Activated CD4-positive, alpha-beta T cell treated with anti-CD3 and anti-CD28 coated beads, Interleukin-10, Interleukin-2, amounts not matched to agents 100 ng/mL and 50 ng/mL, durations not matched to agents 16 hours and 8 hours (primary cell): ENCODE results near the gene PRKCZ.

Experiments used
- DNase-seq: peaks from one replicate; pipeline ENCODE4 v3.0.0-alpha.2; 2020

The PRKCZ gene

DNA sequence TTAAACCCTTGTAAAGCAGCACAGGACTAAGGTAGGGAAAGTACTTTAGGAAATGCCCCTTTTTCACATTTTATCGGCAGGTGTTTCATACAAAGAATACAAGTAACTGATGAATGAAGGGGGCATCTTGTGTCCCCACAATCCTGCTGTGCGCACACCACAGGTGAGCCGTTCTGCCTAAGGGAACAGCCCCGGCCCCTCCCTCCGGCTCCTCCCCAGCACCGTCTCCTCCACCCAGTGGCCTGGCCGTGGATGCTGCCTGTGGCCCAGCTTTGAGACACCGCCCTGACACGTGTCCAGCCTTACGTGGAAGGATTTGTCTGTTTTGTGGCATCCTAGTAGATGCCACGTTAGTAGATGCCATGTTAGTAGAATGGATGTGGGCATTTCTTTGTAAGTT, 131.5 kb downstream of the PRKCZ start:
- DNase-seq, result no peak

DNA sequence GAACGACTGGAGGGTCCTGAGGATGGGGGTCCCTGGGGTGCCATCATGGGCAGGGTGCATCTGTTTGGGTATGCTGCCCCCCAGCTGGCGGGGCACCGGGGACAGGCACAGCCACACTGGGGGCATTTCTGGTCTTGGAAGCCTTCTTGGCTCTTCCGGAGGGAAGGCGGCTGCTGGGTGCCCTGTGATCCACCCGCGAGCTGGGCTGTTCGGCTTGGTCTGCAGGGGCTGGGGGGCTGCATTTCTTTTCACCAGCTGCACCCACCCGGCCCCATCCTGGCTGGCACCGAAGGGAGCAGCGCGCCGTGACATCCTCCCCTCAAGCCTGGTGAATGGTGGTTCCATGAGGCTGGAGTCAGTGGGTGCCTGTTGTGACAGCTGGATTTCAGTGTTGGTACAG, 132.2 kb downstream of the PRKCZ start:
- DNase-seq, result no peak

DNA sequence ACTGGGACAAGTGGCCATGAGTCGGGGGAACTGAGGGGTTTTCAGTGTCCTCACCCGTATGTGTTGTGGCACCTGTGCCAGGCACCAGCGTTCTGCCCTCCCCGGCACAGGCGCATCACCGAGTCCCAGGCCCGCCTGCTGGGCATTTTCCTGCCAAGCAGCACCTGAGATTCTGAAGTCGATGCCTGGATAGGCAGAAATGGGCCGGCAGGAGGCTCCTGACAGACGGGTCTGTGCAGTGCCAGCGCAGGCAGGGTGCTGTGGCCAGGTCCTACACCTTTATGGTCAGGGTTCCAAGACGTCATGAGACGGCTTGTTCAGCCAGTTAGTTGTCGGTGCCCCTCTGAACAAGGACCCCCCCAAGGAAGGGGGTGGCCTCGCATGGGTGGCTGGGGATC, 133.7 kb downstream of the PRKCZ start:
- DNase-seq, result no peak

DNA sequence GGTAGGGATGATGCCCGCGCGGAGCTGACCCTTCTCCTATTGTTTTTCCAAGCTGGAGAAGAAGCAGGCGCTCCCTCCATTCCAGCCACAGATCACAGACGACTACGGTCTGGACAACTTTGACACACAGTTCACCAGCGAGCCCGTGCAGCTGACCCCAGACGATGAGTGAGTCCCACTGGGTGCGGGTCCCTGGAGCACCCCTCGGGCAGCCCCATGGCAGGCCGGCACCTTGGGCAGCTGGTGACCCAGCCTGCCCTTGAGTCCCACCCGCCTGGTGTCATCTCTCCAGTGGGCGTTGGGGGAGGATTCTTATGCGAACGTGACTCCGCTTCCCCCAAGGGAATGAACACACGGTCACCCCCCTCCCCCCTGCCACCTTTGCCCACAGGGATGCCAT, 134.3 kb downstream of the PRKCZ start:
- DNase-seq, result no peak

DNA sequence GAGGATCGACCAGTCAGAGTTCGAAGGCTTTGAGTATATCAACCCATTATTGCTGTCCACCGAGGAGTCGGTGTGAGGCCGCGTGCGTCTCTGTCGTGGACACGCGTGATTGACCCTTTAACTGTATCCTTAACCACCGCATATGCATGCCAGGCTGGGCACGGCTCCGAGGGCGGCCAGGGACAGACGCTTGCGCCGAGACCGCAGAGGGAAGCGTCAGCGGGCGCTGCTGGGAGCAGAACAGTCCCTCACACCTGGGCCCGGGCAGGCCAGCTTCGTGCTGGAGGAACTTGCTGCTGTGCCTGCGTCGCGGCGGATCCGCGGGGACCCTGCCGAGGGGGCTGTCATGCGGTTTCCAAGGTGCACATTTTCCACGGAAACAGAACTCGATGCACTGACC, 134.7 kb downstream of the PRKCZ start:
- no peak for DNase-seq

DNA sequence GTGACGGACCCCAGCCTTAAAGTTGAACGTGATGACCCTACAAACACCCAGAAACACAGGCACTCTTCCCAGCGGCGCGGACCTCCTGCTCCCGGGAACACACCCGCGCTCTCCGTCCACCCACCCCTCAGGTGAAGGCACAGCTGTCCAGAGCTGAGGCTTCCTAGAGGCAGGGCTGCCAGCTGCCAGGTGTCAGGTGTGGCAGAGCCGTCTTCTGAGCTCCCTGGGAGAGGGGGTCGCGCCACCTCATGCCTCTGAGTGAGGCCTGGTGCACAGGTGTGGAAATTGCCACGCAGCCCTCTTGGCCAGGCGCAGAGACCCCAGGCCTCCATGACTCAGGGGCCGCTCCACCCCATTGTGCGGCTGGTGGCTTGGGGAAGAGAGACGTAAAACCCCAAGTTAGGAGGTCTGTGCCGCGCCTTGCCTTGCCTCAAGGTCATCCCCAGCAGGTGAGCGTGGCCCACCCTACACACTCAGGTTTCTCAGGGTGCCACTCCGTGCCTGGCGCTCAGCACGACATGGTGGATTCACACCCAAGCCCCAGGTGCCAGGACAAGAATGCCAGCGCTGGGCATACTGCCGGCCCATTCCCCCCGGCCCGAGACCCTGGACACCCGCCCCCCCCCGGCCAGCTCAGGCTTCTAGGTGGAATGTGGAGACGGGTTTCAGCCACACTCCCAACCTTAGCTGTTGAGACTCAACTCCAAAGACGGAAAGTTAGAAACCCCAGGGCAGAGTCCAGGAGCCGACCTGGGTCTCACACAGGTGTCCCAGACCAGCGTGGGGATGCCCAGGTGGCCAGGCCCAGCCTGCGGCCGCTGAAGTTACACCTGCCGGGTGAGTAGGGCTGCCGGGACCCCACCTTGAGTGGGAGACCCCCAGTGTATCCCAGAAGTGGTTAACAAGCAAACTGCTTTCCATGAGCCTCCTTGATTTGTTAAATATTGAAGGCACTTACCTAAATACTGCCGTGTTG, 136.0 kb downstream of the PRKCZ start:
- DNase-seq, result no peak

DNA sequence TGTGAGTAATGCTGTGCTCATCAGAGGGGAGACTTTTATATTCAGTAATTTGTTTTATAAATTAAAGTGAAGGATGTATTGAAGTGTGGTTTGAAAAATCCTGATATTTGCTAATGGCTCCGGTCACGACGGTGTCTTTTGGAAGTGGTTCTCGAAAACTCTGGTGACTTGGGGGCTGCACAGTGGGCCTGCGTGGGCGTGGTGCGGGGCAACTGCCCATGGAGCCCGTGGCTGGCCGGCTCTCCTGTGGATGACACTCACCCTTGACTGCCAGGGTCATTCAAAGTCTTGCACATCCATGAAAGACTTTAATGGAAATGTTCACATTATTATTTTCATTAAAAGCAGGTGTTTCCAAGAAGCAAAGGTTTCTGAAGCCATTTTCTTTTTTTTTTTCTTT, 136.7 kb downstream of the PRKCZ start:
- DNase-seq, result no peak

DNA sequence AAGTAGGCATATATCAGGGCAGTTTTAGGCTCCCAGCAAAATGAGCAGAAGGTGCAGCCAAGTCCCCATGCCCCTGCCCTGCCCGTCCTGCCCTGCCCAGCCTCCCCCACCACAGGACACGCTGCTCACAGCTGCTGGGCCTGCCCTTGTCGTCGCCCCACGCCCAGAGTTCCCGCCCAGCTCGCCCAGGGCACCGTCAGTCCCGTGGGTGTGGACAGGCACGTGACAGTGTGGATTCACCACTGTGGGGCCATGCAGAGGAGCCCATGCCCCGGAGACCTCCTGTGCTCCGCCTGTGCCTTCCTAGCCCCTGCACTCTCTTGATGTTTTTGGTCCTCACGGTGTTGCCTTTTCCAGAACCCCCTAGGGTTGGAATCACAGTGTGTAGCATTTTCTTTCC, 137.4 kb downstream of the PRKCZ start:
- DNase-seq, result no peak

DNA sequence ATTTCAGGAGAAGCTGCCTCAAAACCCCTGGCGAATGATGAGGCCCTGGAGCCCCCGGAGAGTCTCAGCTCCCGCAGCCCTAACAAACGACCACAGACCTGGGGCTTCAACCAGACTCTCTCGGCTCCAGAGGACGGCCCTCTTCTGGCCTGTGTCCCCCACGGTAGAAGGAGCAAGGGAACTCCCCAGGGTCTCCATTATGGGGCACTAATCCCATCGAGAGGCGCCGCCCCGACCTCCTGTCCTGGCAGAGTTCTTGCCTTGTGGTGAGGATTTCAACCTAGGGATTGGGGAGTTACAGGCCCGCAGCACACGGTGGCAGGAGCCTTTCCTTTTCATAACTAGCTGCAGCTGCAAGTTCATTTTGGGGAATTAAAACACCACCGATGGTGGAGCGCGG, 138.1 kb downstream of the PRKCZ start:
- no peak for DNase-seq

DNA sequence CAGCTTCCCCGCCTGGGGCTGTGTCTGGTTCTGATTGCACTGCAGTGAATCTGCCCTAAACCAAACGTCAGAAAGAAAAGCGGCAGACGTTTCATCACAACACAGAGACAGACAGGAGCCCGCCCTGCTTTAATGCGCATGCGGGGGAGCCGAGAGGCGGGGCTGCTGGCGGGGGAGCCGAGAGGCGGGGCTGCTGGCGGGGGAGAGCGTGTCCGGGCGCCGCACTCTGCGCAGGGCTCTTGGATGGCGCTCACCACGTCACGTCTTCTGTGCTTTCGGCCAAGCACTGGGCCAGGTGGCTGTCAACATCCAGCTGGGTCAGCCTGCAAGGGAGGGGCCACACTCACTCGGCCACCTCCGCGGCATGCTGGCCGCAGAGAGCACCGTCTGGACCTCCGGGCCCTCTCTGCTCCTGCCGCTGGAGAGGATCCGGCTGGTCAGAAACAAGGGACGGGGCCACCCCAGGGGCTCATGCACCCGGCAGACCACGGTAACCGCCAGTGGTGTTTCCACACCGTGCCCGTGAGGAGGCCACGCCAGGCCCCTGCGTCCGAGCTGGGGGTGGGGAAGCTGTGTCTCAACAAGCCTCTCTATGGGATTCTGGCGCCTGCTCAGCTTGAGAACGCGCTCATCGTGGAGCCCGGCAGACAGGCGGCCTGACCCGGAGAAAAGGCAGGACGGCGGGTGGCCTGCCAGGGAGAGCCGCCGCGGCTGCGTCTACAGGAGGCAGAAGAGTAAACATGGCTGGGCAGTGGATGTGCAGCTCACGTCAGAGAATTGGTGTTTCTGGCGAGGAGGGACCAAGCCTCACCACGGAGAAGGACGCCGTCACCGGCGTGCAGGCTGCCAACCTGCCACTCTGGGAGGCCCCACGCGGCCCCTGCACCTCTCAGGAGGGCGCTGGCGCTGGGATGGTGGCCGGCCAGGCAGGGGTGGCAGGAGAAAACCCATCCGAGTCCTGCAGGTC, 139.5 kb downstream of the PRKCZ start:
- peak; percentile 94 for DNase-seq

DNA sequence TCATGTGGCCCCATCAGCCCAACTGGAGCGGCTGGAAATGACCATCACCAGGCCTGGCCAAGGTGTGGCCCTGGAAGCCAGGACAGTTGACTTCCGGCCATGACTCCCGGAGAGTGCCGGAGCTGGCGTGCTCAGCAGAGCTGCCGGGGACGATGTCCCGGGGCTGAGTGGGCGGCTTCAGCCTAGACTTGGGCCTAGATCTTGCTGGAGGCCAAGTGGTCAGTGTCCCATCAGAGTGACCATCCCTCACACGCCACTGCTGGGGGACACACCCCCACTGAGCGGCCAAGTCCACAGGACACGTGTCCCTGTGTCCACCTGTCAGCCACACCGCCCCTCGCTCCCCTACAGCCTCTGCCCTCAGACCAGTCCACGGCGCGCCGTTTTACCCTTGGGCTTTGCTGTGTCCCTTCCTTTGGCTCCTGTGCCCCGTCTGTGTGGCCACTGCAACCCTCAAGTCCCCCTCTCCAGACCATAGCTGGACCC, 140.3 kb downstream of the PRKCZ start:
- DNase-seq, result no peak

DNA sequence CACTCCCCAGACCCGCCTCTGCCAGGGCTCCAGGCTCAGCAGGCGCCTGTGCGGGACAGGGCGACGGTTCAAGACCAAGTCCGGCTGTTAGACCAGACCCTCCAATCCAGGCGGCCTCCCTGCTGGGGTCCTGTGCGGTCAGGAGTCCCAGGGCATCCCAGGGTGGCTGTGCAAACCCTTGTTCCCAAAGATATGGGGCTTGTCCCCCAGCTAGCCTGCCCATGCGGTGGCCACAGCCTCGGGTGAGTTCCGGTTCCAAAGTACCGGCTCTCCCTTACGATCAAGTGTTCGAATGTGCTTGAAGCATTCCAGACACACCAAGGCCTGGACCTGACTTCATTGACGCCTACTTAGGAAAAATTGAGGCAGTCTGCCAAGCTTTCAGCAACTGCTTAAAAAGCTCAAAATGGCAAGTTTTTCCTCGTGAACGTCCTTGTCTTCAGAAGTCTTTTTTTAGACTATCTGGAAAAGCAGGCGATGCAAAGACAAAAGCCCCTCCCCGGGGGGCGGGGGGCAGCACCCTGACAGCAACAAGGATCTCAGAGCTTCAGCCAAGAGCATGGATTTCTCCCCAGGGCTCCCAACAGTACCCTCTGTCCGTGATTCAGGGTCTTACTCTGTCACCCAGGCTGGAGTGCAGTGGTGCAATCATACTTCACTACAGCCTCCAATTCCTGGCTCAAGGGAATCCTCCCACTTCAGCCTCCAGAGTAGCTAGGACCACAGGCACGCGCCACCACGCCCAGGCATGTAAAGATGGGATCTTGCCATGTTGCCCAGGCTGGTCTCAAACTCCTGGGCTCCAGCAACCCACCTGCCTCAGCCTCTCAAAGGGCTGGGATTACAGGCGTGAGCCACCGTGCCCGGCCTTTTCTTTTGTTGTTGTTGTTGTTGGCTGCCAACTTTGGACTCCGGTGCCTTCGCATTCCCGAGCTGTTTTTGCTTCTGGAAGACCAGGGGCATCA, 142.1 kb downstream of the PRKCZ start:
- no peak for DNase-seq

DNA sequence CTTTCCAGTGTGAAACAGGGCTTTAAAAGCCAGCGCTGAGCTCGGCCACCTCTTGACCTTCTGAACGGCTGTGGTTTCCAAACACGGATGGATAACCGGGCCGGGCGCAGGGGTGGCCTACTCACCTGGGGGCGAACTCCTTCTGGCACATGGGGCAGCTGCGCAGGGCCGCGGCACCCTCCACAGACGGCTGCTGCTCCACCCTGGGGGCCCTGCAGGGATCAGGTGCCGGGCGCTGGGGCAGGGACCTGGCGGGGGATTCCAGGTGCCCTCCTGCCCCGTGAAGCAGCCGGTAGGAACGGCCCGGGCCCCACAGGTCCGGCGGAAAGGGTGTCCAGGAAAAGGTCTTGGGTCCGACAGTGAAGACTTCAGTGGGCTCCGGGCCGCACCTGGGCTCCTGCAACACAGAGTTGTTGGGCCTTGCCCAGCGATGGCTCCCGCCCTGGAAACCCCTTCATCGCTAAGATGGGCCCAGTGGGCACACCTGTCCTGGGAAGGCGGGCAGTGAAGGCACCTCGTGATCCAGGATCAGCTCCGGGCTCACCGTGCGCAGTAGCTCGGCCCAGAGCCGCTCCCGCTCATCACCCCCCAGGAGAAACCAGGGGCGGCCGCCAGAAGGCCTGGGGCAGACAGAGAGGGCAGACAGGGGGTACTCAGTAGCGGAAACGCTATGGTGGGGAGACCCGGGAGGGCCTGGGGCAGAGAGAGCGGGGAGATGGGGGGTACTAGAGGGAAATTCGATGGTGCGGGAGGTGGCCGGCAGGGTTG, 143.5 kb downstream of the PRKCZ start:
- no peak for DNase-seq

DNA sequence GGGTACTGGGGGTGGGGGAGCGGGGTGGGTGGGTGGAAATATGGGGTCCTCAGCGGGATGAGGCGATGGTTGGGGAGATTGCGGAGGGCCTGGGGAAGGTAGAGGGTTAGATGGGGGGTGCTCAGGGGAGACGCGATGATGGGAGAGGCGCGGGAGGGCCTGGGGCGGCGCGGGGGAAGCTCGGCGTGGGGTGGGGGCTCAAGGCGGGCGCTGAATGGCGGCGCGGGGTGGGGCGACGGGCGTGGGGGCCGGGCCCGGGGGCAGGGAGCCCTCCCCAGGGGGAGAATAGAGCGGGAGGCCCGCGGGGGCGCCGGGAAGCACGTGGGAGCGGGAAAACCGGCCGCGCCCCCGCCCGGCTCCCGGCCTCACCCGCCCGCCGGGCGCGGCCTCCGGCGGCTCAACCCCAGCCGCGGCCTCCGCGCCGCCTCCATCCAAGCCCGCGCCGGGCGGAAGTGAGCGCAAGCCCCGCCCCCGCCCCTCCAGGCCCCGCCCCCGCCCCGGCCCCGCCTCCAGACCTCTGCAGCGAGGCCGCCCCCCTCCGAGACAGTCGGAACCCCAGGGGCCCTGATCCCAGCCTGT, 144.2 kb downstream of the PRKCZ start, which contains the start of gene FAAP20:
Gene FAAP20 (minus strand): TSS at position 454 of the 579 bp plus-strand sequence. CDS start 23 bp downstream, at position 431.
- peak; percentile 77 for DNase-seq

DNA sequence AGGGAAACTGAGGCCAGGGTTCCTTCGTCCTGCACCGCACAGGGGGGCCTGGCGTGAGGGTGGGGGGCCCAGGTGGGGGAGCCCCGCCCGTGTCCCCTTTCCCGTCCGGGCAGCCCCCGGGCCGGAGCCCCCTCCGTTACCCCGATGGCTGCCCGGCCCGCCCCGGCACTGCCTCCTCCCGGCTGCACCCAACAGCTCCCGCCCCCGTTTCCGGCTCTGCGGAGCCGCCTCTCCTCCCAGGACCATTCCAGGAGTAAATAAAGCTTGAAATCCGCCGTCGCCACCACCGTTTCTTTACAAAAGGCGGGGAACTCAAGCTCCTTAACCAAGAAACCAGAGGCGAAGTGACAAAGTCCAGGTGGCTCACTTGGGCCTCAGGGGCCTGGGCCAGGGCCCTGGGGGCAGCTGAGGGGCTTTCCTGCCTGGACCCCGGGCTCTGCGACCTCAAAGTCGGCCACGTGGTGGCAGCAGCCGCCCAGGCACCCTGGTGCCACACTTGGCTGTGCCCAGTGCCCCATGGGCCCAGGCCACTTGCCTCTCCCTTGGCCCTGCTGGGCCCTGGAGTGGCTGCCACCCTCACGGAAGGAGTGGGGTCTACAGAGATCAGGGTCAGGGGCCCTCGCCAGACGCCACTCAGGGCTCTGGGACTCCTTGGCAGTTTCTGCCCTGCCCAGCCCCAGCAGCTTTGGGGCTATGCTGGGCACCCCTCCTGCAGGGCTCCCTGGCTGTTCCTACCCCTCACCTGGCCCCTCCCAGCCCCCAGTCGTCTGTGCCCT, 144.9 kb downstream of the PRKCZ start:
- peak; percentile 90 for DNase-seq

DNA sequence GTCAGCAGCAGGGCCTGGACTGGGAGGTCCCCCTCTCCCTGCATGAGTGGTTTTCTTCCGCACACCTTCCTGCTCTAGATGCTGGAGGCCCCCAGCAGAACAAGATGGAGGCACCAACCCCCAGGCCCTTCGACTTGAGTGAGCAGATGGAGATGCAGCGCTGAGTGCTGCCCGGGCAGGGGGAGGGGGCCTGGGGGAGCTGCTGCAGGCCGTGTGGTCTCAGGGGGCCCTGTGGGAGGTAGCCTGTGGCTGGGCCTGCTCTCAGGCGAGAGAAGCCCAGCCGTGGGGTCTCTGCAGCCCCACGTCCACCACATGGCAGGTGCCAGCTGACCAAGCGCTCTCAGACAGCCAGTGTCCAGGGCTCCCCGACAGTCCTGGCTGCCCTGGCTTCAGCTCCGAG, 145.6 kb downstream of the PRKCZ start:
- no peak for DNase-seq

DNA sequence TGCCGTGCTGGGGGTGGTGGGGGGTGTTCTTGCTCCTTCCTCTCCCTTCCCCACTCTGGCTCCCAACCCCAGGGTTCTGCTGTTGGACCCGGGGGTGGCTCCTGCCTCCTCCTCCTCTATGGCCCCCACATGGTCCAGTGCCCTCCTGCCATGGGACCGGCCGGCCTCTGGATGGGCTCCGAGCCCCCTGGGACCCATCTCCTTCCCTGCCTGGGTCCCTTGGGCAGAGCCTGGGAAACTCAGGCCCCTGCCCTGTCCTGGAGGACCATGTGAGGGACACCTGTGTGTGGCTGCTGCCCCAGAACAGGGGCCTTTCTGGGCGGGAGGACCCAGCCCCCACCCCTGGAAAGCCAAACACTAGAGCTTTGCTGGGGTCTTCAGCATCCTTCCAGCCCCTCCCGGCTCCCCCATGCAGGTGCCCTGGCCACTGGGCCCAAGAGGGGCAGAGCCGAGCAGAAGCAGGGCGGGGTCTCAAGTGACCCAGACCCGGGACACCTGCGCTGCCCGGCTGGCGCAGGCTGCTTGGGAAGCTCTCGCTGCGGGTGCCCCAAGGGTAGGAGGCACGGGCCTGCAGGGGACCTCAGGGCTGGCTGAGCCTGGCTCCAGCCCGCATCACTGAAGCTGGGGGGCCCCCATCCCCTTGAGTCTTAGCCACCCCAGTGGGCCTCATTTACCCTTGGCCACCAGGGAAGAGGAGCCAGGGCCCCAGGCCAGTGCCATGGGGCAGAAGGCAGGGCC, 146.9 kb downstream of the PRKCZ start:
- DNase-seq, result no peak

DNA sequence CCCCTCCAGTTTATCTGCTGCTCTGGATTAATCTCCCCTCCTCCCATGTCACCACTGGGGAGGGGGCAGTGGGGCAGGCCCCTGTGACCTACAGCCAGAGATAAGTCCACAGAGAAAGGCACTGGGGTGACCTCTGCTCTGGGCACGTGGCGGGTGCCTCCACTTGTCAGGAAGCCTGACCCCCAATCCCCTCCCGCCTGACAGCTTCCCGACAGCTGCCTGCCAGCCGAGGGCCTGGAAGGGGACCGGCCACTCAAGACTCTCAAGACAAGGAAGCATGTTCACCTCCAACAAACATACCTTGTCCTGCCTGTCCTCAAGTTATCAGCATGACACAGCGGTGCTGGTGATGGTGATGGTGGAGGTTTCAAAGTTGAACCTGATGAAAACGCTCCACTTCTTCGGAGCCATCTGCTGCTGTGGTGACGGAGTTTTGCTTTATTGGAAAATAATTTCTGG, 147.5 kb downstream of the PRKCZ start:
- no peak for DNase-seq

DNA sequence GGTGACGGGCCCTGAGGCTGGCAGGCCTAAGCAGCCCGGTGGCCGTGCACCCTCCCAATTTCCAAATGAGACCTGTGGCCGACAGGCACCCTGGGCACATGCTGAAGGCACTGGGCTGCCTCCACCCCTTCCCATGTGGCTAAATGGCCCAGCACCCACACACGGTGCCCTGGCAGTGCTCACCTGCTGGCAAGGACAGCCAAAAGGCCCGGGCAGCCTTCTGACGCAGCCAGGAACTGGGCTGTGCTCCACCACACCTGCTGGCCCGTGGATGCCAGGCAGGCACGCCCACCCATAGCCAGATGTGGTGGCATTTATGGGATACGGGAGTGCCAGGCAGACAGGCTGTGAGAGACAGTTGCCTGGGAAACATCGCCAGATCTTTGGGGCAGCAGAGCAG, 148.4 kb downstream of the PRKCZ start:
- DNase-seq, result no peak
